Ishikawa (cell line): ENCODE data around the gene ZNF618.

Experiments
- CEBPB ChIP-seq: IDR thresholded peaks from 2 replicates; pipeline ENCODE4 v1.6.1; 2012
- CREB1 ChIP-seq: IDR thresholded peaks from 2 replicates; pipeline ENCODE4 v1.6.1; 2012; ENCODE audit warnings: low read depth
- EGR1 ChIP-seq: IDR thresholded peaks from 2 replicates; pipeline ENCODE4 v1.6.1; 2012
- EP300 ChIP-seq: IDR thresholded peaks from 2 replicates; pipeline ENCODE4 v1.6.1; 2012; ENCODE audit warnings: borderline replicate concordance
- FOXM1 ChIP-seq: IDR thresholded peaks from 2 replicates; pipeline ENCODE4 v1.6.1; 2012; ENCODE audit warnings: low read depth, borderline replicate concordance
- NFIC ChIP-seq: IDR thresholded peaks from 2 replicates; pipeline ENCODE4 v1.6.1; 2012
- RAD21 ChIP-seq: IDR thresholded peaks from 2 replicates; pipeline ENCODE4 v1.6.1; 2012; ENCODE audit warnings: low read depth
- REST ChIP-seq: IDR thresholded peaks from 2 replicates; pipeline ENCODE4 v1.6.1; 2012; ENCODE audit warnings: low read depth, mild to moderate bottlenecking
- TAF1 ChIP-seq: IDR thresholded peaks from 2 replicates; pipeline ENCODE4 v1.6.1; 2012; ENCODE audit warnings: low read depth, mild to moderate bottlenecking
- TCF12 ChIP-seq: IDR thresholded peaks from 2 replicates; pipeline ENCODE4 v1.6.1; 2012; ENCODE audit warnings: low read depth
- TEAD4 ChIP-seq: IDR thresholded peaks from 2 replicates; pipeline ENCODE4 v1.6.1; 2012
- USF1 ChIP-seq: IDR thresholded peaks from 2 replicates; pipeline ENCODE4 v1.6.1; 2012
- YY1 ChIP-seq: IDR thresholded peaks from 2 replicates; pipeline ENCODE4 v1.6.1; 2012; ENCODE audit warnings: low read depth
- ZBTB7A ChIP-seq: IDR thresholded peaks from 2 replicates; pipeline ENCODE4 v1.6.1; 2012; ENCODE audit warnings: low read depth
- TF ChIP-seq, protein P1 (sequence below): IDR thresholded peaks from 2 replicates; pipeline ENCODE4 v1.6.1; 2012

ZNF618 gene

DNA sequence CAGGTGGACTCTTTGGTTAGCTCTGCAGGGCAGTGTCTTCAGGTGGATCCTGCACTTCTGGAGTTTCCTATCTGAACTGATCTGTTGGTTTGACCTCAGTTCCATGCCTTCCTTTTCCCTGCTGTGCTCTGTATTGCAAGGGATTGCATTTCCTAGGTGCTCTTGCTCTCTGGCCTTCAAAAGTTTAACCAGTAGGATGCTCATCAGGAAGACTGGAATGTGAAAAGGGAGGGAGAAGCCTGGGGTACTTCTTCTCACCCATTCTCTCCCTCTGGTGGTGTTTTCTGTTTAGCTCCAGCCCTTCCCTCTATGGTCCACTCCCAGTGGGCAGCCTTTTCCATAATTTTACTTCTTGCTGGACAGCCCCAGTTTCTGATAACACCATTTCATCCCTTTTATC lies 78.5 kb downstream of the ZNF618 start:
- no peak for TF ChIP-seq ZBTB7A
- TF ChIP-seq CEBPB, result no peak
- no peak for TF ChIP-seq TAF1
- TF ChIP-seq USF1, result no peak
- TF ChIP-seq TEAD4, result no peak
- TF ChIP-seq CREB1, result no peak
- TF ChIP-seq TCF12, result no peak
- TF ChIP-seq NFIC, result no peak
- no peak for TF ChIP-seq EGR1

- TF ChIP-seq TCF12 (no peak), EGR1 (no peak)
Measured at GRCh38 chr9:113955076-113955752, 79.1 kb downstream of the ZNF618 start.

DNA sequence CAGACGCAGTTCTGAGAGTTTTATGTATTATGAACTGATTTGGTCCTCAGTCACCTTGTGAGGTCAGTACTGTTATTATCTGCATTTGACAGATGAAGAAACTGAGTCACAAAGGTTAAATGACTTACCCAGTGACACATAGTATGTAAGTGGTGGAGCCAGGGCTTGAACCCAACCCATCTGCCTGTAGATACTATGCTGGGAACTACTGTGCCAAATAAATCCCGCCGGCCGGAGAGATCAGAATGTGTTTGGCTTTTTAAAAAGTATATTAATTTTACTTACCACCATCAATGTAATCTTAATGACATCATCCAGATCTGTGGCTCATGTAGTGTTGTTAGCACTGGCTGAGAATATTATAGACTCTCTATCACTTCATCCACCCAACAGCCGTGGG lies 80.8 kb downstream of the ZNF618 start:
- TF ChIP-seq REST, result no peak
- no peak for TF ChIP-seq YY1
- TF ChIP-seq CREB1, result no peak
- TF ChIP-seq TEAD4, result no peak
- TF ChIP-seq USF1, result no peak
- TF ChIP-seq RAD21, result no peak
- no peak for TF ChIP-seq TCF12
- no peak for TF ChIP-seq FOXM1
- TF ChIP-seq NFIC, result no peak
- no peak for TF ChIP-seq ZBTB7A
- TF ChIP-seq, protein P1, sequence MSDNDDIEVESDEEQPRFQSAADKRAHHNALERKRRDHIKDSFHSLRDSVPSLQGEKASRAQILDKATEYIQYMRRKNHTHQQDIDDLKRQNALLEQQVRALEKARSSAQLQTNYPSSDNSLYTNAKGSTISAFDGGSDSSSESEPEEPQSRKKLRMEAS, result no peak
- TF ChIP-seq EP300, result no peak
- TF ChIP-seq EGR1, result no peak

GRCh38 chr9:113957351-113957750 lies 81.2 kb downstream of the ZNF618 start:
- TF ChIP-seq EGR1 (no peak), YY1 (no peak), TCF12 (no peak), ZBTB7A (no peak), REST (no peak), TAF1 (no peak), NFIC (no peak), FOXM1 (no peak), RAD21 (no peak), EP300 (no peak)
- TF ChIP-seq, protein P1, result no peak

- TF ChIP-seq REST, result no peak
- no peak for TF ChIP-seq YY1
- TF ChIP-seq CEBPB, result no peak
- no peak for TF ChIP-seq CREB1
Measured at GRCh38 chr9:113957821-113958341, 81.8 kb downstream of the ZNF618 start.
